ENCODE results near the gene RACGAP1.

GRCh38 chr12:49948866-49949845 is 76.1 kb downstream of the RACGAP1 start:
- no peak for TF ChIP-seq CTCF (IDR thresholded peaks at IDR 0.05)
- no peak for TF ChIP-seq POLR2AphosphoS5 (IDR thresholded peaks at IDR 0.05)

Data from gastroesophageal sphincter (tissue), 3 donors.